ENCODE data around the gene TMEM132D. TPM values are rescaled to one million over a fixed set of nuclear protein-coding genes. Genes with fewer than 3 reads are reported as not detected.
"Not testable (repeated sequence)": the region's sequence is repeated elsewhere in the genome, so short reads cannot be mapped to it uniquely, and the experiment has no call there.

Gene TMEM132D
- total RNA-seq, 1 donor: under 0.01 TPM

DNA sequence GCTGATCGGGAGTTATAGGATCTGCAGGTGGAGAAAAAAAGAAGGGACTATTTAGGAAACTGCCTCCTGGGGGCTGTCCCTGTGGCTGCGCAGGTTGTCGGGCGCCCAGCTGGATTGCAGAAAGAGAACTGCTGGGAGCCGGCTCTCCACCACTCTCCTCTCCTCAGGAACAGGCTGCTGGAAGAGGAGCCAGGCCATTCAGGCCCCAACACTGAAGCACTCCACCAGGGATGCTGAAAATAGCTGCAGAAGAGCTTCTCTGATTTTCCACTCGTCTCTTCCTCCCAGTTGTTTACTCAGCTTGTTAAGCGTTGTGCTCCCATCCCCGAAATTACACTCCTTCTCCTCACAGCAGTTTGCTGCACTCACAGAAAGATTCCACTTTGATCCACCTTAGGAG is 703.2 kb downstream of the TMEM132D start:
- no peaks in the 10 kb centered on the region for H3K4me1 ChIP-seq (ENCODE audit: insufficient read depth, low read length)
- H3K4me3 ChIP-seq (ENCODE audit: low read length): no peak overlapping the region
- H3K27me3 ChIP-seq (ENCODE audit: insufficient read depth, low read length): no peaks in the 10 kb centered on the region
- no peaks in the 10 kb centered on the region for H3K9me3 ChIP-seq (ENCODE audit: low read depth, low read length)

DNA sequence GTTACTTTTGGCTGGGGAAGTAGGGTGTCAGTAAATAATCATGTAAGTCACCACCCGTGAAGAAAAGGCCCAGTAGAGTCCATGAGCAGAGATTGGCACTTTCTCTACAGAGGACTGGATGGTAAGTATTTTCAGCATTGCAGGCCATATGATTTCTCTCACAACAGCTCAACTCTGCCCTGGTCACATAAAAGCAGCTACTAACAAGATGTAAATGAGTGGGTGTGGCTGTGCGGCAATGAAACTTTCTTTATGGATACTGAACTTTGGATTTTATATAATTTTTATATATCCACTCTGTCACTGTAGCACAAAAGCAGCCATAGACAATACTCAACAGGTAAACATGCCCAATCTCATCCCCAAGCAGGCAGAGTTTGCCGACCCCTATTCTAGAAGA is 706.9 kb downstream of the TMEM132D start:
- Histone ChIP-seq H3K4me1 (ENCODE audit: insufficient read depth, low read length) (no peaks in the 10 kb centered on the region), H3K9me3 (ENCODE audit: low read depth, low read length) (peaks cover 6% of the 10 kb centered on the region), H3K27me3 (ENCODE audit: insufficient read depth, low read length) (no peaks in the 10 kb centered on the region), H3K4me3 (ENCODE audit: low read length) (no peak overlapping the region)

DNA sequence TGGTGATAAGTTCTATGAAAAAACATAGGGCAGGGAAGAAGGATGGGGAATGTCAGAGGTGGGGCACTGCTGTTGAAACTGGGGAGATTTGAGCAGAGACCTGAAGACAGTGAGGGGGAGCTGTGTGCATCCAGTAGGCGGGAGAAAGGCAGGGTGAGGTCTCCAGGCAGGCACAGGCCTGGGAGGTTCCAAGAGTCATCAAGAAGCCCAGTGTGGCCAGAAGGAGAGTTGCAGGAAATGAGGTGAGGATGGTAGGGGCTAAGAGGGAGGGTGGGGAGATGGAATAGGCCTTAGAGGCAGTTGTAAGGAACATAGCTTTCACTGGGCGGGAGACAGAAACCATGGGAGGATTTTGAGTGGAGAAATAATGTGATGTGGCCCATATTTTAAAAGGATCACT is 708.7 kb downstream of the TMEM132D start:
- H3K9me3 ChIP-seq (ENCODE audit: low read depth, low read length): peaks cover 6% of the 10 kb centered on the region
- H3K27me3 ChIP-seq (ENCODE audit: insufficient read depth, low read length): no peaks in the 10 kb centered on the region
- no peak overlapping the region for H3K4me3 ChIP-seq (ENCODE audit: low read length)
- H3K4me1 ChIP-seq (ENCODE audit: insufficient read depth, low read length): no peaks in the 10 kb centered on the region

DNA sequence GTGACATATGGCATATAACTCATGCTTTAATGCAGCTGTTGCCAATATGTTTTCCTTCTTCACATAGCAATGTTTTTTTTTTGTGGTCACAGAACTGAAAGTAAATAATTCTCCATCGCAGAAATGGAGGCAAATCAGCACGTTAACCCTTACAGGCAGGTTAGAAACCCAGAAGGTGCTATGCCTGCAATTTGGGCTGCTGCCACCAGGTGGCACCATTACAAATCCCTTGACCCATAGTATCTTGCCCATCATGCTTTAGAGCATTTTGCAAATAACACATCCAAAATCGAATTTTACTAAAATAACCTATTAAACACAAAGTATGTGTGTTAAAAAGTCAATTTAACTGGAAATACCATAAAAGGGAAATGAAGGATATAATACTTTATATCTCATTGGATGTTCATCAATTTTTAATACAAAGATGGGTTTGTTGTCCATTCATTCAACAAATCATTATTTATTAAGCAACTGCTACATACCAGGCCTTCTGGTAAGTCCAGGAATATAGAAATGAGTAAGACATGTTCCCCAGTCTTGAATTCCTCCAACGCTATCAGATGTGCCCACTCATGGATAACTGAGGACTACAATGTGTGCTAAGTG is 710.5 kb downstream of the TMEM132D start:
- Histone ChIP-seq H3K4me1 (ENCODE audit: insufficient read depth, low read length) (no peaks in the 10 kb centered on the region), H3K9me3 (ENCODE audit: low read depth, low read length) (peaks cover 6% of the 10 kb centered on the region), H3K27me3 (ENCODE audit: insufficient read depth, low read length) (no peaks in the 10 kb centered on the region), H3K4me3 (ENCODE audit: low read length) (no peak overlapping the region)

DNA sequence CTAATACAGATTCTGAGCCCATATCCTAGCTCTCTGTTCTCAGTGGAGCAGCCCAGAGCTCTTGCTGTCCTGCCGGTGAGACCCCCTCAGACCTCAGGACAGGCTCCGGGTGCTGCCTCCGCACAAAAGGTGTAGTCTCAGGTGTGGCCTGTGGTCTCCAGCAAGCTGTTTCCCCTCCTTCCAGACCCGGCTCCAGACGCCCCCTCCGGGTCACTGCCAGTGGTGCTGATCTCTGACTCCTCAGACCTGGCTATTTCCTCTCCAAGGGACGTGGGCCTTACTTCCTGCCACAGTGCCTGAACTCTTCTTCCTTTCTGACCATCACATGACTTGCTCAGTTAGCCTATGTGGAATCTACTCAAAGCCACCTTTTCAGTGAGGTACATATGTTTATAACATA is 713.0 kb downstream of the TMEM132D start:
- Histone ChIP-seq H3K27me3 (ENCODE audit: insufficient read depth, low read length) (no peaks in the 10 kb centered on the region), H3K4me1 (ENCODE audit: insufficient read depth, low read length) (no peaks in the 10 kb centered on the region), H3K9me3 (ENCODE audit: low read depth, low read length) (peaks cover 6% of the 10 kb centered on the region), H3K4me3 (ENCODE audit: low read length) (no peak overlapping the region)

DNA sequence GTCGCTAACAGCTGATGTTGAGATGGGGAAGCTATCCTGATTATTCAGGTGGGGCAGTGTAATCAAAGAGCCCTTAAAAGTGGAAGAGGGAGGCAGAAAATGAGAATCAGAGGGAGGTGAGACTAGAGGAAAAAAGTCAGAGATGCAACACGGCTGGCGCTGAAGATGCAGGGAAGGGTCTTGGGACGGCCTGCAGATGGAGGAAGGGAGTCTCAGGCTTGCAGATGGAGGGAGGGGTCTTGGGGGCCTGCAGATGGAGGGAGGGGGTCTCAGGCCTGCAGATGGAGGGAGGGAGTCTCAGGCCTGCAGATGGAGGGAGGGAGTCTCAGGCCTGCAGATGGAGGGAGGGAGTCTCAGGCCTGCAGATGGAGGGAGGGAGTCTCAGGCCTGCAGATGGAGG is 713.9 kb downstream of the TMEM132D start:
- not testable (repeated sequence) for H3K4me3 ChIP-seq (ENCODE audit: low read length); H3K4me1 ChIP-seq (ENCODE audit: insufficient read depth, low read length); H3K9me3 ChIP-seq (ENCODE audit: low read depth, low read length); H3K27me3 ChIP-seq (ENCODE audit: insufficient read depth, low read length)

DNA sequence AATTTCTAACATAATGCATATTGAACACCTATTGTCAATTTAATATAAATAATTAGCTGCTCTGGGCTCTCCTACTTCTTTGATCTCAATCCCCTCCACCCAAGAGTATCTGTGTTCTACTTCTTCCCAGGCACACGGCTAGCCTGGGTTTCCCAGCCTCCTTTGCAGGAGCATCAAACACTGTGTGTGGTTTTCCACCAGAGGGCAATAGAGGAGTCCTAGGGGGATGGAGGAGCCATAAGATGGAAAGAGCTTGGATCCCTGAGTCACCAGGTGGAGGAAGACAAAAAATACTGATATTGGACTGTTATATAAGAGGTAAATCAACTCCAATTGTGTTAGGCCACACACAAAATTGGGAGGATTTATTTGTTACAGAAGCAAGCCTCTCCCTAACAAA is 716.9 kb downstream of the TMEM132D start:
- no peak overlapping the region for H3K4me3 ChIP-seq (ENCODE audit: low read length)
- H3K27me3 ChIP-seq (ENCODE audit: insufficient read depth, low read length): no peaks in the 10 kb centered on the region
- no peaks in the 10 kb centered on the region for H3K4me1 ChIP-seq (ENCODE audit: insufficient read depth, low read length)
- H3K9me3 ChIP-seq (ENCODE audit: low read depth, low read length): no peaks in the 10 kb centered on the region

DNA sequence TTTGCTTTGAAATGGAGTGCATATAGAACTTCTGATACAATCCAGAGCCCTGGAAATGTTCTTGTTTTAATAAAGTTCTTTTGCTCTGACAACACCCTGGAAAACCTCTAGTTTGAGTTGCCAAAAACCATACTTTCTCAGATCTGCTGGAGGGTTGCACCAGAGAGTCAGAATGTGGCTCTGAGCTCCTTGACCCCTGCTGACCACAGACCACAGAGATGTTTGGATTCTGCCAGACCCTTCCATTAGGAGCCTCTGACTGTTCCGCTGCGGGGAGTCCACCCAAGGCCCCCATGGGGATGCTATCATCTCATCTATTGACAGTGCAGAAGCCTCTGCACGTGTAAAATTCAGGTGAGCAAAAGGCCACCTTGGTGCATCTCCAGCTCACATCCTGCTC is 718.0 kb downstream of the TMEM132D start:
- no peaks in the 10 kb centered on the region for H3K4me1 ChIP-seq (ENCODE audit: insufficient read depth, low read length)
- no peak overlapping the region for H3K4me3 ChIP-seq (ENCODE audit: low read length)
- H3K27me3 ChIP-seq (ENCODE audit: insufficient read depth, low read length): no peaks in the 10 kb centered on the region
- no peaks in the 10 kb centered on the region for H3K9me3 ChIP-seq (ENCODE audit: low read depth, low read length)

DNA sequence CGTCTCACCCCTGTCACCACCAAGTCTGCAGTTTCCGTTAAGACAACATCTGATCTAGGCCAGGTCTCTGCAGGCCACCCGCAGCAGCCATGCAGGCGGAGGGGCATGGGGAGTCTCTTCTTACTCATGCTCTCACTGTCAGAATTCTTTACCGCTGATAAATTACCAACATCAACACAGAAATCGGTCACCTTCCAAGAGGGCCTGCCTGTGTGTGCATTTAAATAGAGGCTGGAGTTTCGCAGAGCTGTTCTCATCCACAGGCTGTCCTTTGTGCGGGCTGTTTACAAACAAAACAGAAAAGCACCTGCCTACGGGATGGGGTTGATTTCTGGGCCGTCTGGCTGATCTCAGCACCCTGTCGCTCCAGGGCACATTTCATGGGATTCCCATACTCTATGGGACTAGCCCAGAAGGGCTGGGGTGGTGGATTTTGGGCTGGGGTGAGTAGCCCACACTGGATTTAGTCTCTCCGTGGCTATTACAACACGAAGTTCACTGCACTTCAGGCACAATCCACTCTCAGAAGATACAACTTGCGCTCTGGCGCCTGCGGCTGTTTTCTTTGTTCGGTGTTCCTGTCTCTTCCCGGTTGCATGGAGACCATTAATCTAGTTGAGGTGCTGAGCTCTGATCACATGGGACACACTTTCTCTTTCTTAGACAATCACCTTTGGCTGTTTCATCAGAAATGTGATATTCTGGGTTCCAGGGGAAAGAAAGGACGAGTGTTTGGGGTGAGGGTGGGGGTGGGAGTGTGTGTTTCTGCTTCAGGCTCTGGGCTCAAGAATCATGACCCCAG is 719.5 kb downstream of the TMEM132D start:
- Histone ChIP-seq H3K27me3 (ENCODE audit: insufficient read depth, low read length) (no peaks in the 10 kb centered on the region), H3K9me3 (ENCODE audit: low read depth, low read length) (no peaks in the 10 kb centered on the region), H3K4me3 (ENCODE audit: low read length) (no peak overlapping the region), H3K4me1 (ENCODE audit: insufficient read depth, low read length) (no peaks in the 10 kb centered on the region)

DNA sequence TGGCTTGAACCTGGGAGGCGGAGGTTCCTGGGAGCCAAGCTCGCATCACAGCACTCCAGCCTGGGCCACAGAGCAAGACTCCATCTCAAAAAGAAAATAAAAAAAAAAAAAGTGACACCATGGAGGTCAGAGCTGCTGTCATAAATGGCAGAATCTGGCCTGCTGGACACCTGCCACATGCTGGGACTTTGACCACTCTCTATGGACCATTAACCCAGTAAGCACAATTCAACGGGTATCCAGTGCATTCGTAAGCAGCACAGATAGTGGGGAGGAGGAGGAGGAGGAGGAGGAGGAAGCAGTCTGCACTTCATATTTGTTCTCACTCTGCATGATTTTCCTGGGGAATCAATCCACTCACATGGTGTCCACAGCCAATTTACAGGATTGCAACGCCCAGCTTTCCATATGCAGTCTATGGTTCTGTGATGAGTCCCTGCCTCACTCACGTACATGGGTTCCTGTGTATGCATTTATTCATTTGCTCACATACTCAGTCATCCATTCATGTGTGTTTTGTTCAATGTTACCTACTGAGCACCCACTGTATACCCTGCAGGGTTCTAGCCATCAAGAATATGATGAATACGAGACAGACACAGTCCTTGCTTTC is 723.8 kb downstream of the TMEM132D start:
- no peak overlapping the region for H3K4me3 ChIP-seq (ENCODE audit: low read length)
- no peaks in the 10 kb centered on the region for H3K4me1 ChIP-seq (ENCODE audit: insufficient read depth, low read length)
- H3K27me3 ChIP-seq (ENCODE audit: insufficient read depth, low read length): no peaks in the 10 kb centered on the region
- H3K9me3 ChIP-seq (ENCODE audit: low read depth, low read length): no peaks in the 10 kb centered on the region

DNA sequence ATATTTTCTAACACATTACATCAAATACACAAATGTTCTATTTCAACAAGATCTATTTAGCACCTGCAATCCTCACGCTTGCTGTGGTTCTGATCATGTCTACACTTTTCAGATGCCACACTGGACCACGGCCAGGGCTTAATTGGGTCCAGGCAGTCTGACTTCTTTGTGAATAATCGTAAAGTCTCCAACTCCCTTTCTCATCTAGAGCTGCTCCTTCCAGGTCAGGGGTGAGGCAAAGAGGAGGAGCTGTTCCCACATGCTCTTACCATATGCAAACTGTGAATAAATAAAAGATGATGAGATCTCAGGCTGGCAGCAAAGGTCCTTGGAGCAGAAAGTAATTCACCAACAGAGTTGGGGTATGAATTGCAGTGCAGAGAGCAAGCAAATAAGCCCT is 733.9 kb downstream of the TMEM132D start:
- no peaks in the 10 kb centered on the region for H3K4me1 ChIP-seq (ENCODE audit: insufficient read depth, low read length)
- H3K9me3 ChIP-seq (ENCODE audit: low read depth, low read length): no peaks in the 10 kb centered on the region
- H3K4me3 ChIP-seq (ENCODE audit: low read length): no peak overlapping the region
- H3K27me3 ChIP-seq (ENCODE audit: insufficient read depth, low read length): no peaks in the 10 kb centered on the region

DNA sequence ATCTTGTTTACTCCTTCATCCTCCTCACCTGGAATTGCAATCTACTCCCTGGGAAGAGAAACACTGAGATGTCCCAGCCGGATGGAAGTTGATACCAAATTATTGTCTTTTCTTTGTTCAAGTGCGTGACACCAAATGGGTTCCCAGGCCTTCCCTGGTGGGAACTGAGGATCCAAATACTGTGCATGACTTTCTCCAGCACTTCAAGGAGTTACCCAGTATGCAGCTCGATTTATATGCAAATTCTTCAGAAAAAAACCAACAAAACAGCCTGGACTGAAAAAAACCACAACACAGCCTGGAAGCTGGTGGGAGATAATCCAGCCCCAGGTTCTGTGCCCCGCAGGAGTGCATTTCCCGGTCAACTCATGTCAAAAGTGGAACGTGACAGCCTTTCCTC is 740.0 kb downstream of the TMEM132D start:
- Histone ChIP-seq H3K4me1 (ENCODE audit: insufficient read depth, low read length) (no peaks in the 10 kb centered on the region), H3K4me3 (ENCODE audit: low read length) (no peak overlapping the region), H3K9me3 (ENCODE audit: low read depth, low read length) (no peaks in the 10 kb centered on the region), H3K27me3 (ENCODE audit: insufficient read depth, low read length) (no peaks in the 10 kb centered on the region)

DNA sequence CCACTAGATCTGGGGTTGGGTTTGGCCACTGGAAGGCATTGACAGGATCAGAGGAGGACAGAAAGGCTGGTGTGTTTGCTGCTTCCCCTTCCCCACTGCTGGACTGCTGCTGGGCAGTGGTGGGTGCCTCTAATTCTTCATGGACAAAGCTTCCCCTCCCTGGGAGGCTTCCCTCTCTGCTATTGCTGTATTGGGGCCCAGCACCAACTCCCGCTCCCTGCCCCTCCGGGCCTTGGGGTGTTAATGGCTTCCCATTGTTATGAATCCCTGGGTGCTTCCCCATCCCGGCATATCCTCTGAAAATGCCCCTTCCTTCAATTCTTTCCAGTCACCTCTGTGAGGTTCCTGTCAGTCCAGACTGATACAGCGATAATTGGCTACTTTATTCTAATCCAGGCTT is 740.4 kb downstream of the TMEM132D start:
- H3K27me3 ChIP-seq (ENCODE audit: insufficient read depth, low read length): no peaks in the 10 kb centered on the region
- H3K4me3 ChIP-seq (ENCODE audit: low read length): no peak overlapping the region
- no peaks in the 10 kb centered on the region for H3K9me3 ChIP-seq (ENCODE audit: low read depth, low read length)
- no peaks in the 10 kb centered on the region for H3K4me1 ChIP-seq (ENCODE audit: insufficient read depth, low read length)

DNA sequence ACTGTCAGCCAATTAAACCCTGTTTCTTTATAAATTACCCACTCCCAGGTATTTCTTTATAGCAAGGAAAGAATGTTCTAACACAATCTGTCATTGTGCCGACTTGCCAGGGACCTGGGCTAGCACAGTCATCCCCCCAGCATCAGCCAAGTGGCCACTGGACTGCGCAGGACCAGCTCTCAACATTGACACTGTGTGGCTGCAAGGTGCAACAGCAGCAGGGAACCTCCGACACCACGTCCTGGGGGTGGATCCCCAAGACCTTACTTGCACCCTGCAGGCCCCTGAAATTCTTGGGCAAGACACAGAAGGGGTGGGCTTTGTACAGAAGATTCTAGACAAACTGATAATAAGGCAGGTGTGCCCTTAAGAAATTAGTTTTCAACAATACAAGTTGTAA is 741.0 kb downstream of the TMEM132D start:
- Histone ChIP-seq H3K9me3 (ENCODE audit: low read depth, low read length) (no peaks in the 10 kb centered on the region), H3K4me3 (ENCODE audit: low read length) (no peak overlapping the region), H3K4me1 (ENCODE audit: insufficient read depth, low read length) (no peaks in the 10 kb centered on the region), H3K27me3 (ENCODE audit: insufficient read depth, low read length) (no peaks in the 10 kb centered on the region)

DNA sequence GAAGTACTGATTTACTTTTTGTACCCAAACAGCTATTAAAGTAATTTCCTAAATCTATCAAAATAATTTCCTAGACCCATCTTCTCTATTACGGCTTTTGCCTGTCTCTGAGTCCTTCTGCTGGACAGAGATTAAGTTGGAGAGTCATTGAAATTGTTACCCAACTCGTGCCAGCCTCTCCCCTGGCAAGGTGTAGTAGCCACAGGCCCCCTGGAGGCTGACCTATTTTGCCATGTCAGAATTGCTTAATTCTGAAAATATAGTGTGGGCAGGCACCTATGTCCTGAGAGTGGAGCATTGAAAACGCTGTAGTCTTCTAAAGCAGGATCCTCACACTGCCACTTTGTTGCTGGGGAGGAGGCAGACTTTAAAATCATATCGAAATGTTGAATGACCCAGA is 742.3 kb downstream of the TMEM132D start:
- Histone ChIP-seq H3K4me3 (ENCODE audit: low read length) (no peak overlapping the region), H3K9me3 (ENCODE audit: low read depth, low read length) (no peaks in the 10 kb centered on the region), H3K4me1 (ENCODE audit: insufficient read depth, low read length) (no peaks in the 10 kb centered on the region), H3K27me3 (ENCODE audit: insufficient read depth, low read length) (no peaks in the 10 kb centered on the region)

DNA sequence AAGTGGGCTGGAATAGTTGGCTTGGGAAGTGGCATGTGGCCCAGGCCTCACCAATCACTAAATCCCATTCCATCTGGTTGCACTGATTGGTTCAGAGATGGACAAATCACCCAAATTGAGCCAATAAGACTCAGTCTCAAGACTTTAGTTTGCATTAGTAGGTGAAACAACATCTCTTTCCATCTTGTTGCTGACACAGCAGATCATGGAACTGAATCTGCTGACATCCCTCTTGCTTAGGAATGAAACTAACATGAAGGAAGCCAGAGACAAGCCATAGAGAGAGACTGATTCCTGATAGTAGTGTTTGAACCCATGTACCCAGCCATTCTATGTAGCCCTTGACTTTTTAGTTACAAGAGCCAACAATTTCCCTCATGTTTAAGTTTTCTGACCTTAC is 743.5 kb downstream of the TMEM132D start:
- no peaks in the 10 kb centered on the region for H3K27me3 ChIP-seq (ENCODE audit: insufficient read depth, low read length)
- no peak overlapping the region for H3K4me3 ChIP-seq (ENCODE audit: low read length)
- H3K9me3 ChIP-seq (ENCODE audit: low read depth, low read length): no peaks in the 10 kb centered on the region
- no peaks in the 10 kb centered on the region for H3K4me1 ChIP-seq (ENCODE audit: insufficient read depth, low read length)
